K562 (cell line): ENCODE measurements around the gene CRYBB1. TPM values are rescaled to one million over a fixed set of nuclear protein-coding genes. Genes with fewer than 3 reads are reported as not detected.
A peak's percentile ranks its signal among the peaks of the same experiment; 100 is the strongest.

Source experiments
- HMGN3 ChIP-seq: IDR thresholded peaks from 2 replicates; pipeline ENCODE4 v1.6.1; 2011; ENCODE audit warnings: borderline replicate concordance, low read depth, mild to moderate bottlenecking, mixed read lengths, low read length; ENCODE audit not compliant: insufficient read length; ENCODE audit errors: extremely low read depth
- MIER1 ChIP-seq: fragments of 450-650 bp; IDR thresholded peaks from 2 replicates; pipeline ENCODE4 v1.6.1; 2016; ENCODE audit warnings: antibody characterized with exemption, mild to moderate bottlenecking, low read depth
- MYBL2 ChIP-seq, 2 experiments: fragments of 450-650 bp in 1 of 2; sonication (generic) in 1 of 2; formaldehyde crosslinking in 1 of 2; IDR thresholded peaks; 2 replicates each; pipeline versions ENCODE4 v1.6.1 to v1.8.1; 2017 to 2022; ENCODE audit warnings: borderline replicate concordance in 1 of 2, inconsistent platforms in 1 of 2, low read depth in 1 of 2, mild to moderate bottlenecking in 1 of 2, missing genetic modification reagents in 1 of 2, moderate library complexity in 1 of 2
- RFX5 ChIP-seq: IDR thresholded peaks from 2 replicates; pipeline ENCODE4 v1.6.1; 2011; ENCODE audit warnings: low read depth, mild to moderate bottlenecking, improper control_type of control experiment, low read length
- SIN3A ChIP-seq, 2 experiments: fragments of 150-350 bp in 1 of 2; IDR thresholded peaks; 2 replicates each; pipeline ENCODE4 v1.6.1; 2011 to 2016; ENCODE audit warnings: borderline replicate concordance in 2 of 2, low read depth in 2 of 2, low read length in 2 of 2, mild to moderate bottlenecking in 2 of 2, moderate library complexity in 2 of 2; ENCODE audit not compliant: control insufficient read depth in 1 of 2
- SMARCB1 ChIP-seq: IDR thresholded peaks from 2 replicates; pipeline ENCODE4 v1.6.1; 2011; ENCODE audit warnings: improper control_type of control experiment, low read depth; ENCODE audit not compliant: insufficient read length
- SPI1 ChIP-seq: IDR thresholded peaks from 2 replicates; pipeline ENCODE4 v1.6.1; 2011; ENCODE audit warnings: low read depth, low read length, control low read depth, borderline replicate concordance
- TAF1 ChIP-seq: IDR thresholded peaks from 2 replicates; pipeline ENCODE4 v1.6.1; 2011; ENCODE audit warnings: mild to moderate bottlenecking, low read length, moderate library complexity; ENCODE audit not compliant: insufficient read depth, control insufficient read depth, severe bottlenecking; ENCODE audit errors: extremely low read depth
- TAF15 ChIP-seq: fragments of 200-400 bp; formaldehyde crosslinking; IDR thresholded peaks from 2 replicates; pipeline ENCODE4 v1.6.1; 2017; ENCODE audit warnings: mild to moderate bottlenecking, low read depth, low read length, moderate library complexity
- TEAD1 ChIP-seq, 2 experiments: fragments of 450-650 bp in 1 of 2; sonication (generic) in 1 of 2; formaldehyde crosslinking; IDR thresholded peaks; 2 replicates each; pipeline versions ENCODE4 v1.4.0 to v1.8.0; 2020 to 2022; ENCODE audit warnings: mild to moderate bottlenecking in 2 of 2, missing genetic modification reagents in 1 of 2
- ZKSCAN8 ChIP-seq: fragments of 200-800 bp; sonication (Bioruptor generic); IDR thresholded peaks from 2 replicates; pipeline ENCODE4 v1.6.1; 2016; ENCODE audit warnings: missing genetic modification characterization, missing compliant biosample characterization
- ZNF316 ChIP-seq: fragments of 450-650 bp; IDR thresholded peaks from 2 replicates; pipeline ENCODE4 v1.6.1; 2016
- ZNF324 ChIP-seq: fragments of 250-450 bp; sonication (Bioruptor Pico); IDR thresholded peaks from 2 replicates; pipeline ENCODE4 v1.4.0; 2020; ENCODE audit warnings: mild to moderate bottlenecking
- ZNF696 ChIP-seq: fragments of 250-450 bp; sonication (Bioruptor Pico); conservative IDR thresholded peaks from 2 replicates; pipeline ENCODE4 v1.4.0; 2020; ENCODE audit warnings: mild to moderate bottlenecking, moderate library complexity
- polyA plus RNA-seq, 8 experiments: library from polyadenylated mRNA; depleted of rRNA in 4 of 8; stranded (reverse) in 5 of 8; unstranded in 3 of 8; fragments of >200 nt; fragmentation: Nextera tagmentation in 2 of 8; fragmentation: Illumina TruSeq in 1 of 8; extraction: Ambion mirVana in 2 of 8; extraction: Trizol in 1 of 8; gene quantifications; 2 replicates each; pipeline versions ENCODE4 v1.2.1 to v1.2.3, GENCODE V29; 2011 to 2014; ENCODE audit warnings: inconsistent platforms in 1 of 8, missing spikeins in 1 of 8
- total RNA-seq, 7 experiments: library from RNA; depleted of rRNA in 6 of 7; stranded (reverse); fragments of >200 nt in 6 of 7; fragmentation: Illumina TruSeq in 2 of 7; extraction: Trizol in 2 of 7; gene quantifications; 2 replicates each; pipeline versions ENCODE4 v1.2.1 to v1.2.3, GENCODE V29; 2011 to 2021; ENCODE audit warnings: low replicate concordance in 1 of 7
- TF ChIP-seq, protein P1 (sequence below): fragments of 200-800 bp; sonication (Bioruptor generic); IDR thresholded peaks from 2 replicates; pipeline ENCODE4 v1.6.1; 2017; ENCODE audit warnings: missing genetic modification characterization, missing compliant biosample characterization
- TF ChIP-seq, protein P2 (sequence below): fragments of 250-450 bp; sonication (Bioruptor Pico); IDR thresholded peaks from 2 replicates; pipeline ENCODE4 v1.5.0; 2021; ENCODE audit warnings: mild to moderate bottlenecking, moderate library complexity
- TF ChIP-seq, protein P3 (sequence below): sonication (generic); formaldehyde crosslinking; IDR thresholded peaks from 2 replicates; pipeline ENCODE4 v1.8.0; 2022; ENCODE audit warnings: mild to moderate bottlenecking, low read depth, missing genetic modification reagents
- TF ChIP-seq, protein P4 (sequence below): IDR thresholded peaks from 2 replicates; pipeline ENCODE4 v1.6.1; 2014; ENCODE audit warnings: antibody characterized with exemption

The CRYBB1 gene
- total and polyA plus RNA-seq, 9 of the 15 experiments (the other 6 are each of a cell fraction or from before 2014, with no cell fraction given) = 0.16 to 0.45 (median 0.33) TPM; not detected in 2

DNA sequence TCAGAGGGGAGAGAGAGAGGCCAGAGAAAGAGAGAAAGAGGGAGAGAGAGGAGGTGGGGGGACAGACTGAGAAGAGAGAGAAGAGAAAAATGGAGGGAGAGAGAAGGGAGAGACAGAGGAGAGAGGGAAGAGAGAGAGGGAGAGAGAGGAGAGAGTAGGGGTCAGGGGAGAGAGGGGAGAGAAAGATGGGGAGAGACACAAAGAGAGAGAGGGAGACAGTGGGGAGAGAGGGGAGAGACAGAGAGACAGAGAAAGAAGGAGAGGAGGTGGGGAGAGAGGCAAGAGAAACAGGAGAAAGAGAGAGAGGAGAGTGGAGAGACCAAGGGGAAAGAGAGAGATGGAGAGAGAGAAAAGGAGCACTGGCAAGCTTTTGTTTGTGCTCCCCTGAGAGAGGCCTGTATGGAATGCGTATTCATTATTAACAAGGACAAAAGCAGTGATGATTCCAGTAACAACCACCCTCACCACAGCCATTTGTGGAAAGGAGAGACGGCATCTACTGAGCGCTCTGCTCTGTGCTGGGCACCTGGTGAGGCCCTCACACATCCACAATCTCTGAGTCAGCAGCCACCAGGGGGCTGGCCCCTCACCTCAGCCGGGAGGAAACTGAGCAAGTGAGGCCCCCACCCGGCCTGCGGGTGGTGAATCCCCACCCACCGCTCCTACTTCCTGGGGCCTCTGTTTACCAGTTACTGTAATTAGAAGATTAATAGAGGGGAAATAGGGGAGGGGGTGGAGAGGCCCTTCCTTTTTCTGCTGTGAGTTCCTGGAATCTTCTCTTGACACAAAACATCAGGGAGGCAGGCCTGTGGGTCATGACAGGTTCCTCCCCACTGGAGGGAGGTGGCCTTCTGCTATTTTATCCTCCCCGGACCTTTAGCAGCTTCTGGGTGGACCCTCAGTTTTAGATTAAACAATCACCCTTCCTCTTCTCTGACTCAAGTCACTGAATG lies 24.9 kb upstream of the CRYBB1 start (continued):
- TF ChIP-seq ZNF316 = peak; percentile 17; the same call in 1 of the 2 replicates
- TF ChIP-seq, protein P1, sequence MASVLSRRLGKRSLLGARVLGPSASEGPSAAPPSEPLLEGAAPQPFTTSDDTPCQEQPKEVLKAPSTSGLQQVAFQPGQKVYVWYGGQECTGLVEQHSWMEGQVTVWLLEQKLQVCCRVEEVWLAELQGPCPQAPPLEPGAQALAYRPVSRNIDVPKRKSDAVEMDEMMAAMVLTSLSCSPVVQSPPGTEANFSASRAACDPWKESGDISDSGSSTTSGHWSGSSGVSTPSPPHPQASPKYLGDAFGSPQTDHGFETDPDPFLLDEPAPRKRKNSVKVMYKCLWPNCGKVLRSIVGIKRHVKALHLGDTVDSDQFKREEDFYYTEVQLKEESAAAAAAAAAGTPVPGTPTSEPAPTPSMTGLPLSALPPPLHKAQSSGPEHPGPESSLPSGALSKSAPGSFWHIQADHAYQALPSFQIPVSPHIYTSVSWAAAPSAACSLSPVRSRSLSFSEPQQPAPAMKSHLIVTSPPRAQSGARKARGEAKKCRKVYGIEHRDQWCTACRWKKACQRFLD (CRISPR knock-in tag) = 0 out of 2 replicates have a peak, but pooled peaks have one; percentile 7
- TF ChIP-seq SMARCB1 = no peak
- TF ChIP-seq ZNF324 (CRISPR knock-in tag) = no peak
- no peak for TF ChIP-seq RFX5
- TF ChIP-seq MIER1 = peak; percentile 41; the same call in 1 of the 2 replicates
- TF ChIP-seq TEAD1 (CRISPR knock-in tag; IDR thresholded peaks at IDR 0.05) = no peak
- TF ChIP-seq, protein P2, sequence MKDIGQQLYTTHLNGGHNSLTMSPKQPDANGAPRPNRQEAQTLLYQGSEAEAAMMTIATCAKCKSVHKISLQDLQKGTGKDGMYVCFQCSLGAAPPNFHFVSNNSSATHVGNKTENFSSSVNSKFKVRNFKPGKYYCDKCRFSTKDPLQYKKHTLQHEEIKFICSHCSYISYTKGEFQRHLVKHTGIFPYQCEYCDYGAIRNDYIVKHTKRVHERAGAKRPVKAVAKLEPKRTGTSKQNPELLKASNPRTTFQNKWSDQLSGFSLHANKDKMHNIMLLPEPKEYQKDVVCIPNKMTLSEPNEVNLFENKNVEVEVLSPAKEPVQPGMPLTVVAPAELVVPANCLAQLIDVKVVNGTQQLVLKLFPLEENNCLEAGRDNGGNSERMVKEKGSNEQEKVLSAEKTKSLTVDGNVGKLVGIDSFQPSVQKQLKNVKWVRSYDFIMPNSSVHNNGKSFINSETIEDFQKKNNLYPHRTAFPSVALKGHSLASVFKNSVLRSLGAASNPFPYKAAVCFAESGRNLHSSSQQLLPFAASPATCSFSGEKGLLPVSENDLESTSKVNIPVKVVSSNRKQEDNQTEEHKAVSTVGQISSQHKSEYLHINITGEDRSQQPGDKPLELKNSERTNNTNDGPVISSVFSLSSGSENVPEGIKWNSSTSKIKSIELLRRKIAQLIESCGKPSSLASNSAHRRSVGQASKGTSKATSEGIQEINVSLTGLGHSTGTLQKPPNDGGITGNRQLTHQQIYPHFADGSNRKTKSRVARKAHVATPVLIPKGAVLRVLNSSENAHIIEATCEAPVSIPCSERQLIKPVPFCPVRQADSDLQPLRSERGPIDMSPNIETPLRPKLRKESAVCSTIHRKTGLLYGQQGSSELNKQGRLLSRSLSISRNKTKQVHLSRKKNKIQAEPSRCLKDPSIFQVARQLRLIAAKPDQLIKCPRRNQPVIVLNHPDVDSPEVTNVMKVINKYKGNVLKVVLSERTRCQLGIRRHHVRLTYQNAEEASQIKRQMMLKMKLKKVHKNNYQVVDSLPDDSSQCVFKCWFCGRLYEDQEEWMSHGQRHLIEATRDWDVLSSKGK = no peak
- no peak for TF ChIP-seq TAF15
- no peak for TF ChIP-seq TAF1
- TF ChIP-seq SIN3A (IDR thresholded peaks at IDR 0.05; ENCODE audit: borderline replicate concordance in 2 of 2, control insufficient read depth in 1 of 2, low read depth in 2 of 2, low read length in 2 of 2) = no peak
- no peak for TF ChIP-seq ZNF696 (CRISPR knock-in tag)
- TF ChIP-seq, protein P3, sequence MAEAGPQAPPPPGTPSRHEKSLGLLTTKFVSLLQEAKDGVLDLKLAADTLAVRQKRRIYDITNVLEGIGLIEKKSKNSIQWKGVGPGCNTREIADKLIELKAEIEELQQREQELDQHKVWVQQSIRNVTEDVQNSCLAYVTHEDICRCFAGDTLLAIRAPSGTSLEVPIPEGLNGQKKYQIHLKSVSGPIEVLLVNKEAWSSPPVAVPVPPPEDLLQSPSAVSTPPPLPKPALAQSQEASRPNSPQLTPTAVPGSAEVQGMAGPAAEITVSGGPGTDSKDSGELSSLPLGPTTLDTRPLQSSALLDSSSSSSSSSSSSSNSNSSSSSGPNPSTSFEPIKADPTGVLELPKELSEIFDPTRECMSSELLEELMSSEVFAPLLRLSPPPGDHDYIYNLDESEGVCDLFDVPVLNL (CRISPR knock-in tag) = no peak
- TF ChIP-seq, protein P4, sequence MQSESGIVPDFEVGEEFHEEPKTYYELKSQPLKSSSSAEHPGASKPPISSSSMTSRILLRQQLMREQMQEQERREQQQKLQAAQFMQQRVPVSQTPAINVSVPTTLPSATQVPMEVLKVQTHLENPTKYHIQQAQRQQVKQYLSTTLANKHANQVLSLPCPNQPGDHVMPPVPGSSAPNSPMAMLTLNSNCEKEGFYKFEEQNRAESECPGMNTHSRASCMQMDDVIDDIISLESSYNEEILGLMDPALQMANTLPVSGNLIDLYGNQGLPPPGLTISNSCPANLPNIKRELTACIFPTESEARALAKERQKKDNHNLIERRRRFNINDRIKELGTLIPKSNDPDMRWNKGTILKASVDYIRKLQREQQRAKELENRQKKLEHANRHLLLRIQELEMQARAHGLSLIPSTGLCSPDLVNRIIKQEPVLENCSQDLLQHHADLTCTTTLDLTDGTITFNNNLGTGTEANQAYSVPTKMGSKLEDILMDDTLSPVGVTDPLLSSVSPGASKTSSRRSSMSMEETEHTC = no peak
- TF ChIP-seq SPI1 = peak; percentile 35; the same call in 1 of the 2 replicates
- TF ChIP-seq HMGN3 = no peak
- TF ChIP-seq MYBL2 (IDR thresholded peaks at IDR 0.05; ENCODE audit: low read depth) = no peak
- no peak for TF ChIP-seq MYBL2 (CRISPR knock-in tag; IDR thresholded peaks at IDR 0.05; ENCODE audit: borderline replicate concordance)
- TF ChIP-seq ZKSCAN8 = no peak
